Cardiac muscle cell (in vitro differentiated cells and primary cell): ENCODE results near the gene RIC8B. TPM values are rescaled to one million over a fixed set of nuclear protein-coding genes. Genes with fewer than 3 reads are reported as not detected.

ENCODE experiments used
- DNase-seq, 2 donors: peaks; one replicate each; pipeline versions ENCODE4 v3.0.0 to v3.0.0-alpha.2; 2010 to 2017; ENCODE audit warnings: low read depth in 1 of 2, low spot score in 1 of 2
- H3K27ac ChIP-seq: fragments of 200-600 bp; sonication (generic); 2 replicates; pipeline ENCODE4 v1.5.1; 2016
- H3K27me3 ChIP-seq: fragments of 200-600 bp; sonication (generic); 2 replicates; pipeline ENCODE4 v1.6.0; 2016; ENCODE audit warnings: control low read depth
- H3K36me3 ChIP-seq: fragments of 200-600 bp; sonication (generic); 2 replicates; pipeline ENCODE4 v1.5.1; 2016; ENCODE audit warnings: control low read depth
- H3K4me1 ChIP-seq: fragments of 200-600 bp; sonication (generic); 2 replicates; pipeline ENCODE4 v1.8.1; 2017; ENCODE audit warnings: low read depth, mild to moderate bottlenecking, mixed run types
- H3K4me3 ChIP-seq: fragments of 200-600 bp; sonication (generic); 2 replicates; pipeline ENCODE4 v1.5.1; 2016; ENCODE audit warnings: mild to moderate bottlenecking
- H3K9me3 ChIP-seq: fragments of 200-600 bp; sonication (generic); 2 replicates; pipeline ENCODE4 v1.5.1; 2017; ENCODE audit warnings: low read depth, mild to moderate bottlenecking, control low read depth
- CTCF ChIP-seq: IDR thresholded peaks from 2 replicates; pipeline ENCODE4 v1.5.1; 2012; ENCODE audit warnings: low read depth, mild to moderate bottlenecking, low read length
- polyA plus RNA-seq: library from polyadenylated mRNA; unstranded; fragments of >200 nt; fragmentation: Nextera tagmentation; extraction: Ambion mirVana; gene quantifications from 2 replicates; pipeline ENCODE4 v1.2.1, GENCODE V29; 2016
- total RNA-seq: library from RNA; depleted of rRNA; stranded (reverse); fragments of >200 nt; gene quantifications from 2 replicates; pipeline ENCODE4 v1.2.3, GENCODE V29; 2016

RIC8B gene
- total and polyA plus RNA-seq, 2 experiments from 2014 or later: 15.7 to 16.6 TPM

DNA sequence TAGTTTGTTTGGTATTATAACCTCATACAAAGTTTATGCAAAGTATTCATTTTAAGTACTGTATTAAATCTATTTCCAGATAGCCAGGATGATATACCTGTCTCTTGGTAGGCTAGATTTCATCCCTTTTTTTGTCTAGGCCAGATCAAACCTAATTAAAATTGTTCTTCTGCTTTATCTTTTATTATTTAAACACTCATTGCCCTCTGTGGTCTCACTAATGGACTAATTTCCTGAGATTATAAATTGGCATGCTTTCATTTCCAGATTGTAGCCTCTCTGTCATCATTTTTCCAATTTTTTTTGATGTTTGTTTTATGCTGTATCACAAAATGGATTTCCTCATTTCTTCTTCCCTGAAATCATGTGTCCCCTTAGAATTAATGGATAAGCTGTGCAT, 95.6 kb downstream of the RIC8B start:
- DNase-seq: no peak
- H3K4me1 ChIP-seq: peaks cover 5% of the 10 kb centered on the region
- H3K9me3 ChIP-seq: no peaks in the 10 kb centered on the region
- H3K36me3 ChIP-seq: peaks cover 4% of the 10 kb centered on the region
- no peak overlapping the region for H3K4me3 ChIP-seq
- no peak overlapping the region for H3K27ac ChIP-seq
- H3K27me3 ChIP-seq: no peaks in the 10 kb centered on the region
- no peak for TF ChIP-seq CTCF

DNA sequence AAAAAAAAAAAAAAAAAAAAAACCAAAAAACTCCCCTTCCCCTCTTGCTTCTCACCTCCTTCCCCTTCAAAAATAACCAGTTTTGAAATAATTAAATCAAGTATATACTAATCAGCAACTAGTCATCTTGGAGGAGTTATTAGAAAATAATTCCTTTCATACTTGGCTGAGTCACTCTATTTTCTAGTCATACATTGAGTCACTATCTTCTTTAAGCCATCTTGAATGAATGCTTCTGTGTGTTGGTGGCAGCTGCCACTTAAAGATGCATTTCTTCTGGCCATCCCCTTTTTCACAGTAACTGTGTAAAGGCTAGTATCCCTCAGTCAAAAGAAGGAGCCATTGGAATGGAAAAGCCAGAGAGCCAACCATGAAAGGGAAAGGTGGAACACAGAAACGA, 97.0 kb downstream of the RIC8B start:
- TF ChIP-seq CTCF: no peak
- DNase-seq: peak in 1 of 2 donors; percentile 17

DNA sequence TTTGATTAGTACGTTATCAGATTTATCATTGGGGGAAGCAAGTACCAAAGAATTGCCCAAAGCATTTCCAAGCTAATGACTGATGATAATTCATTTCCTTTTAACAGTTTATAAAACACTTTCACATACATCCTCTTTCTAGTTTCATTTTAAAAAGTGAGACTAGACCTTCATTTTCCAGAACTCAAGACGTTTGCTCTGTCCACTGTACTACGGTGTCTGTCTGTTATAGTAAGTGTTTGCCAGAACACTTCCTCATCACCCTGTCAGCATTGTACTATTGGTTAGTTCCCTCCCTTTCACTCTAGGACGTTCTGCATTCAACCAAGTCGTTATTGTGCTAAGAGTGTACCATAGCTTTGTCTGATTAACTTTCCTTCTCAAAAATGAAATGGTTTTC, 99.5 kb downstream of the RIC8B start:
- H3K27me3 ChIP-seq: no peaks in the 10 kb centered on the region
- no peaks in the 10 kb centered on the region for H3K4me1 ChIP-seq
- peaks cover 10% of the 10 kb centered on the region for H3K36me3 ChIP-seq
- no peak overlapping the region for H3K4me3 ChIP-seq
- H3K27ac ChIP-seq: no peak overlapping the region
- DNase-seq: no peak
- TF ChIP-seq CTCF: no peak
- no peaks in the 10 kb centered on the region for H3K9me3 ChIP-seq

More for the DNA sequence above, 97.0 kb downstream of the RIC8B start:
- Histone ChIP-seq H3K27ac (no peak overlapping the region), H3K4me1 (no peaks in the 10 kb centered on the region), H3K4me3 (no peak overlapping the region), H3K27me3 (no peaks in the 10 kb centered on the region), H3K9me3 (no peaks in the 10 kb centered on the region), H3K36me3 (peaks cover 4% of the 10 kb centered on the region)

DNA sequence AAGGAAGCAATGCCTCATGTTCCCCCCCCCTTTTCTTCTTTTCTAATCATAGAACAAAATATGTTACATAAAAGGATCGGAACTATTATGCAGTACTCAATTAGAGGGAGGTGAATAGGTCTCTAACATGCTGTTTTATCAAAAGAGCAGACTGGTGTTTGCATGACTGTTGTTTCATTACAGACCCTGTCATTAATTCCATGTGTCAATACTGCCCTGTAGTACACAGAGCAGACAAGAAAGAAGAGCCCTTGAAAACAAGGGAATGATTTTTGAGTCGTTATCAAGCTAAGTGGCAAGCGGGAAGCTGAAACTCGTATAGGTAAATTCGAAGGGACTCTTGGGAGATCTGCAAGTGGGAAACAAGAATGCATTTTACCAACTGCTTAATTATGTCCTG, 104.3 kb downstream of the RIC8B start:
- Histone ChIP-seq H3K4me1 (no peaks in the 10 kb centered on the region), H3K4me3 (no peak overlapping the region), H3K9me3 (no peaks in the 10 kb centered on the region), H3K36me3 (peaks cover 11% of the 10 kb centered on the region), H3K27me3 (no peaks in the 10 kb centered on the region), H3K27ac (no peak overlapping the region)
- no peak for DNase-seq
- no peak for TF ChIP-seq CTCF

GRCh38 chr12:106879612-106880011, 105.1 kb downstream of the RIC8B start:
- no peak for TF ChIP-seq CTCF
- H3K4me1 ChIP-seq: no peaks in the 10 kb centered on the region
- no peak for DNase-seq
- no peak overlapping the region for H3K27ac ChIP-seq
- H3K27me3 ChIP-seq: no peaks in the 10 kb centered on the region
- no peaks in the 10 kb centered on the region for H3K9me3 ChIP-seq
- H3K4me3 ChIP-seq: no peak overlapping the region
- H3K36me3 ChIP-seq: peaks cover 11% of the 10 kb centered on the region

- Histone ChIP-seq H3K27ac (no peak overlapping the region), H3K4me3 (no peak overlapping the region), H3K36me3 (peaks cover 14% of the 10 kb centered on the region), H3K4me1 (no peaks in the 10 kb centered on the region), H3K27me3 (no peaks in the 10 kb centered on the region), H3K9me3 (no peaks in the 10 kb centered on the region)
- no peak for TF ChIP-seq CTCF
- DNase-seq: peak in 1 of 2 donors; percentile 39
Observed at GRCh38 chr12:106883426-106883825, 108.9 kb downstream of the RIC8B start.
